ENCODE results near the gene BCOR.

The BCOR gene

DNA sequence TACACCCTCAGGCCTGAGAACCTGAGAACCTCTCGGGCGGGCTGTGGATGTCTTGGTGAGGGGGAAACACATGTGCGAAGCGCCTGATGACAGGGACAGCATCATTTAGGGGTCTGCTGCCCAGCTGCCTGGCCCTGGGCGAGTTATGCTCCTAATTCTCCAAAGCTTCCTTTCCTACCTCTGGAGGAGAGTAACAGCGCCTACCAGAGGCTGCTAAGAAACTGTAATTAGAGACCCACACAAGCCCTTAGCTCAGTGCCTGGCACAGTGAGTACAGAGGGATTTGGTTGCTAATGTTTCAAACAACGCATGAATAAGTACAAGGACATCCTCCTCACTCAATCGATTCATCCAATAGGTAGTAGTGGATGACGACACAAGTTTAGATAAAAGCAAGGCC, 40.4 kb downstream of the BCOR start:
- TF ChIP-seq TOX (CRISPR knock-in tag; IDR thresholded peaks at IDR 0.05; ENCODE audit: borderline replicate concordance) (no peak), ESRRG (CRISPR knock-in tag; IDR thresholded peaks at IDR 0.05) (no peak), PPARA (CRISPR knock-in tag; IDR thresholded peaks at IDR 0.05; ENCODE audit: borderline replicate concordance) (no peak), ZFP30 (CRISPR knock-in tag; IDR thresholded peaks at IDR 0.05) (no peak), SNAI2 (CRISPR knock-in tag; IDR thresholded peaks at IDR 0.05) (no peak), ZNF565 (CRISPR knock-in tag; conservative IDR thresholded peaks at IDR 0.05; ENCODE audit: low read depth) (no peak), ARNTL (CRISPR knock-in tag; IDR thresholded peaks at IDR 0.05; ENCODE audit: borderline replicate concordance, low read depth) (no peak), ZNF70 (CRISPR knock-in tag; IDR thresholded peaks at IDR 0.05) (no peak), CSDC2 (CRISPR knock-in tag; IDR thresholded peaks at IDR 0.05) (no peak), OSR1 (CRISPR knock-in tag; IDR thresholded peaks at IDR 0.05) (no peak), RARB (CRISPR knock-in tag; IDR thresholded peaks at IDR 0.05) (no peak), ZNF8 (CRISPR knock-in tag; IDR thresholded peaks at IDR 0.05) (no peak), ZC3H10 (CRISPR knock-in tag; IDR thresholded peaks at IDR 0.05) (no peak), ISL1 (CRISPR knock-in tag; IDR thresholded peaks at IDR 0.05) (no peak), ZFP3 (CRISPR knock-in tag; IDR thresholded peaks at IDR 0.05) (no peak)
- TF ChIP-seq, protein P1, sequence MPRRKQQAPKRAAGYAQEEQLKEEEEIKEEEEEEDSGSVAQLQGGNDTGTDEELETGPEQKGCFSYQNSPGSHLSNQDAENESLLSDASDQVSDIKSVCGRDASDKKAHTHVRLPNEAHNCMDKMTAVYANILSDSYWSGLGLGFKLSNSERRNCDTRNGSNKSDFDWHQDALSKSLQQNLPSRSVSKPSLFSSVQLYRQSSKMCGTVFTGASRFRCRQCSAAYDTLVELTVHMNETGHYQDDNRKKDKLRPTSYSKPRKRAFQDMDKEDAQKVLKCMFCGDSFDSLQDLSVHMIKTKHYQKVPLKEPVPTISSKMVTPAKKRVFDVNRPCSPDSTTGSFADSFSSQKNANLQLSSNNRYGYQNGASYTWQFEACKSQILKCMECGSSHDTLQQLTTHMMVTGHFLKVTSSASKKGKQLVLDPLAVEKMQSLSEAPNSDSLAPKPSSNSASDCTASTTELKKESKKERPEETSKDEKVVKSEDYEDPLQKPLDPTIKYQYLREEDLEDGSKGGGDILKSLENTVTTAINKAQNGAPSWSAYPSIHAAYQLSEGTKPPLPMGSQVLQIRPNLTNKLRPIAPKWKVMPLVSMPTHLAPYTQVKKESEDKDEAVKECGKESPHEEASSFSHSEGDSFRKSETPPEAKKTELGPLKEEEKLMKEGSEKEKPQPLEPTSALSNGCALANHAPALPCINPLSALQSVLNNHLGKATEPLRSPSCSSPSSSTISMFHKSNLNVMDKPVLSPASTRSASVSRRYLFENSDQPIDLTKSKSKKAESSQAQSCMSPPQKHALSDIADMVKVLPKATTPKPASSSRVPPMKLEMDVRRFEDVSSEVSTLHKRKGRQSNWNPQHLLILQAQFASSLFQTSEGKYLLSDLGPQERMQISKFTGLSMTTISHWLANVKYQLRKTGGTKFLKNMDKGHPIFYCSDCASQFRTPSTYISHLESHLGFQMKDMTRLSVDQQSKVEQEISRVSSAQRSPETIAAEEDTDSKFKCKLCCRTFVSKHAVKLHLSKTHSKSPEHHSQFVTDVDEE (CRISPR knock-in tag; IDR thresholded peaks at IDR 0.05): no peak
- TF ChIP-seq, protein P2, sequence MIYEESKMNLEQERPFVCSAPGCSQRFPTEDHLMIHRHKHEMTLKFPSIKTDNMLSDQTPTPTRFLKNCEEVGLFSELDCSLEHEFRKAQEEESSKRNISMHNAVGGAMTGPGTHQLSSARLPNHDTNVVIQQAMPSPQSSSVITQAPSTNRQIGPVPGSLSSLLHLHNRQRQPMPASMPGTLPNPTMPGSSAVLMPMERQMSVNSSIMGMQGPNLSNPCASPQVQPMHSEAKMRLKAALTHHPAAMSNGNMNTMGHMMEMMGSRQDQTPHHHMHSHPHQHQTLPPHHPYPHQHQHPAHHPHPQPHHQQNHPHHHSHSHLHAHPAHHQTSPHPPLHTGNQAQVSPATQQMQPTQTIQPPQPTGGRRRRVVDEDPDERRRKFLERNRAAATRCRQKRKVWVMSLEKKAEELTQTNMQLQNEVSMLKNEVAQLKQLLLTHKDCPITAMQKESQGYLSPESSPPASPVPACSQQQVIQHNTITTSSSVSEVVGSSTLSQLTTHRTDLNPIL (CRISPR knock-in tag; IDR thresholded peaks at IDR 0.05; ENCODE audit: low read depth): no peak
- TF ChIP-seq, protein P3, sequence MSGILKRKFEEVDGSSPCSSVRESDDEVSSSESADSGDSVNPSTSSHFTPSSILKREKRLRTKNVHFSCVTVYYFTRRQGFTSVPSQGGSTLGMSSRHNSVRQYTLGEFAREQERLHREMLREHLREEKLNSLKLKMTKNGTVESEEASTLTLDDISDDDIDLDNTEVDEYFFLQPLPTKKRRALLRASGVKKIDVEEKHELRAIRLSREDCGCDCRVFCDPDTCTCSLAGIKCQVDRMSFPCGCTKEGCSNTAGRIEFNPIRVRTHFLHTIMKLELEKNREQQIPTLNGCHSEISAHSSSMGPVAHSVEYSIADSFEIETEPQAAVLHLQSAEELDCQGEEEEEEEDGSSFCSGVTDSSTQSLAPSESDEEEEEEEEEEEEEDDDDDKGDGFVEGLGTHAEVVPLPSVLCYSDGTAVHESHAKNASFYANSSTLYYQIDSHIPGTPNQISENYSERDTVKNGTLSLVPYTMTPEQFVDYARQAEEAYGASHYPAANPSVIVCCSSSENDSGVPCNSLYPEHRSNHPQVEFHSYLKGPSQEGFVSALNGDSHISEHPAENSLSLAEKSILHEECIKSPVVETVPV (CRISPR knock-in tag; IDR thresholded peaks at IDR 0.05): no peak
- TF ChIP-seq, protein P4, sequence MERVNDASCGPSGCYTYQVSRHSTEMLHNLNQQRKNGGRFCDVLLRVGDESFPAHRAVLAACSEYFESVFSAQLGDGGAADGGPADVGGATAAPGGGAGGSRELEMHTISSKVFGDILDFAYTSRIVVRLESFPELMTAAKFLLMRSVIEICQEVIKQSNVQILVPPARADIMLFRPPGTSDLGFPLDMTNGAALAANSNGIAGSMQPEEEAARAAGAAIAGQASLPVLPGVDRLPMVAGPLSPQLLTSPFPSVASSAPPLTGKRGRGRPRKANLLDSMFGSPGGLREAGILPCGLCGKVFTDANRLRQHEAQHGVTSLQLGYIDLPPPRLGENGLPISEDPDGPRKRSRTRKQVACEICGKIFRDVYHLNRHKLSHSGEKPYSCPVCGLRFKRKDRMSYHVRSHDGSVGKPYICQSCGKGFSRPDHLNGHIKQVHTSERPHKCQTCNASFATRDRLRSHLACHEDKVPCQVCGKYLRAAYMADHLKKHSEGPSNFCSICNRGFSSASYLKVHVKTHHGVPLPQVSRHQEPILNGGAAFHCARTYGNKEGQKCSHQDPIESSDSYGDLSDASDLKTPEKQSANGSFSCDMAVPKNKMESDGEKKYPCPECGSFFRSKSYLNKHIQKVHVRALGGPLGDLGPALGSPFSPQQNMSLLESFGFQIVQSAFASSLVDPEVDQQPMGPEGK (CRISPR knock-in tag; IDR thresholded peaks at IDR 0.05; ENCODE audit: borderline replicate concordance): no peak
- no peak; the same call in 2 of the 3 replicates for ATAC-seq

DNA sequence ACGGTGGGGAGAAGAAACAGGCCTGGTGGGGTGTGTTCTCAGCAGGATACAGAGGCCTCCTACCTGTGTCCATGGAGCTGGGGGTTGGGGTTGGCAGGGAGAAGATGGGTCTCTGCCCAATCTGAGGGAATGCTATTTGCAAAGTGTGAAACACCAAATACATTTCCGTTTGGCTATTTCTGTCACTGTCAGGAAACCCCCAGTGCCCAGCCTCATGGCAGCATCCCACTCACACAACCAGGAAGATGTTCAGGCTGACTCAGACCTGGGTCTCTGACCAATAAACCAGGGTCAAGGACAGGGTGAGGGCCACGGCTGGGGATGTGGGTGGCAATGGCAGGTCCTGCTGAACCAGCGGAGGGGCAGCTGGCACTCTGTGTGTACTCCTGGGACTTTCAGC, 41.3 kb downstream of the BCOR start:
- ATAC-seq: no peak
- TF ChIP-seq OSR1 (CRISPR knock-in tag; IDR thresholded peaks at IDR 0.05) (no peak), ESRRG (CRISPR knock-in tag; IDR thresholded peaks at IDR 0.05) (no peak), ZNF565 (CRISPR knock-in tag; conservative IDR thresholded peaks at IDR 0.05; ENCODE audit: low read depth) (no peak), GLIS3 (CRISPR knock-in tag; IDR thresholded peaks at IDR 0.05) (no peak), ZFP3 (CRISPR knock-in tag; IDR thresholded peaks at IDR 0.05) (no peak), ZC3H10 (CRISPR knock-in tag; IDR thresholded peaks at IDR 0.05) (no peak), CSDC2 (CRISPR knock-in tag; IDR thresholded peaks at IDR 0.05) (no peak), ZFP30 (CRISPR knock-in tag; IDR thresholded peaks at IDR 0.05) (no peak), BACH2 (CRISPR knock-in tag; IDR thresholded peaks at IDR 0.05; ENCODE audit: borderline replicate concordance) (no peak), ZNF8 (CRISPR knock-in tag; IDR thresholded peaks at IDR 0.05) (no peak), ISL1 (CRISPR knock-in tag; IDR thresholded peaks at IDR 0.05) (no peak), RARB (CRISPR knock-in tag; IDR thresholded peaks at IDR 0.05) (no peak), SNAI2 (CRISPR knock-in tag; IDR thresholded peaks at IDR 0.05) (no peak), TCF4 (CRISPR knock-in tag; IDR thresholded peaks at IDR 0.05; ENCODE audit: borderline replicate concordance) (no peak), TOX (CRISPR knock-in tag; IDR thresholded peaks at IDR 0.05; ENCODE audit: borderline replicate concordance) (no peak)
- TF ChIP-seq, protein P5, sequence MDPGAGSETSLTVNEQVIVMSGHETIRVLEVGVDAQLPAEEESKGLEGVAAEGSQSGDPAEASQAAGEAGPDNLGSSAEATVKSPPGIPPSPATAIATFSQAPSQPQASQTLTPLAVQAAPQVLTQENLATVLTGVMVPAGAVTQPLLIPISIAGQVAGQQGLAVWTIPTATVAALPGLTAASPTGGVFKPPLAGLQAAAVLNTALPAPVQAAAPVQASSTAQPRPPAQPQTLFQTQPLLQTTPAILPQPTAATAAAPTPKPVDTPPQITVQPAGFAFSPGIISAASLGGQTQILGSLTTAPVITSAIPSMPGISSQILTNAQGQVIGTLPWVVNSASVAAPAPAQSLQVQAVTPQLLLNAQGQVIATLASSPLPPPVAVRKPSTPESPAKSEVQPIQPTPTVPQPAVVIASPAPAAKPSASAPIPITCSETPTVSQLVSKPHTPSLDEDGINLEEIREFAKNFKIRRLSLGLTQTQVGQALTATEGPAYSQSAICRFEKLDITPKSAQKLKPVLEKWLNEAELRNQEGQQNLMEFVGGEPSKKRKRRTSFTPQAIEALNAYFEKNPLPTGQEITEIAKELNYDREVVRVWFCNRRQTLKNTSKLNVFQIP (CRISPR knock-in tag; IDR thresholded peaks at IDR 0.05; ENCODE audit: borderline replicate concordance, low read depth): no peak
- TF ChIP-seq, protein P4 (CRISPR knock-in tag; IDR thresholded peaks at IDR 0.05; ENCODE audit: borderline replicate concordance): no peak
- TF ChIP-seq, protein P2 (CRISPR knock-in tag; IDR thresholded peaks at IDR 0.05; ENCODE audit: low read depth): no peak
- TF ChIP-seq, protein P1 (CRISPR knock-in tag; IDR thresholded peaks at IDR 0.05): no peak

Data from SK-N-SH treated with all-trans-retinoic acid at 6 μM for 48 hours (cell line).